Glomerular visceral epithelial cell (primary cell): Measurements from ENCODE around the gene FHDC1.

Experiments used
- DNase-seq: peaks from one replicate; pipeline ENCODE4 v3.0.0-alpha.2; 2016; ENCODE audit errors: extremely low spot score

Gene FHDC1

DNA sequence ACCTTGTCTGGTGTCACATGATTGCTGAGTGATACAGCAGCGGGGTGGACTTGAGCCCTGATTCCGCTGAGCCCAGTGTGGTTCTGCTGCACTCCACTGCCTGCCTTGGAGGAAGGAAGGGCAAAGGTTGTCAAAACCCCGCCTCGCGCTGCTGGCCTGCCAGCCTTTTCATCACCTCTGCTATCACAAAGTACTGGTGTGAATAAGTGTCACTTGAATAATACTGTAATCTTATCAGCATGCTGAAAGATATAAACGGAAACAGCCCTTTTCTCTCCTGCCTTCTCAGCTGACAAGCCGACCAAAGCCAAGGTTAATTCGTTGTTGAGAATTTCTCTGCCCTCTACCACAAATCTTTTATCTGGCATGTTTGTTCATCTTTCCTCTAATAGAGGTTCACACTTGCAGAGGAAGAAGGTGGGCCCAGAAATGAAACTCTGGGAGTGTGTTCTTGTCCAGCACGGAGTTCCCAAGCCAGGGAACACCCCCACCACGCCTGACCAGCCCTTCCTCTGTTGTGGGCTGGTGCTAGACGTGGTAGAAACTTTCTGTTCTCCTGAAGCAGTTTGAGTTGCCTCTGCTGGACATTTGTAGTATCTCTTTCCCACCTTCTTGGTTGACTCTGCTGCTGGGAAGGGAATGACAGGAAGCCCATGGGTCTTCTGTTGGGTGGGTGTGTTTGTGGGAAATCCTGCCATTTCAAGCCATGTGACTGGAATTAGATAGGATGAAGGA lies 21.5 kb downstream of the FHDC1 start:
- peak; percentile 34 for DNase-seq

- no peak for DNase-seq
Measured at GRCh38 chr4:152959080-152959479, 23.0 kb downstream of the FHDC1 start.

DNA sequence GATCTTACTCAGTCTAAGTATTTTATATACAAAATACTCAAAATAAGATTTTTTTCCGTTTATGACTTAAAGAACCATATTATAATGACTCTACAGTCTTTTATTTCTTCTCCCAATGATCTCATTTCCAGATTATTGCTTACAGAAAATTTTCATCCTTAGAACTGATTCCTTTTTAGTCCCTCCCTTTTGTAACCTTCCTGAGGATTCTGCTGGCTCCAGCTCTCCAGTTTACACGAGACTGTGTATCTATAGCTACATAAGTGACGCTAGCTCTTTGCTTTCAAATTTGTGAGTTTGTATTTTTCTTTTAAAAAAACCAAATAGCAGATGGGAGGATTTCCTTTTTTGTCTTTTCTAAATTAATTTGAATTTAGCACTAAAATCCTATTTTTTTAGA lies 24.0 kb downstream of the FHDC1 start:
- DNase-seq: no peak

DNA sequence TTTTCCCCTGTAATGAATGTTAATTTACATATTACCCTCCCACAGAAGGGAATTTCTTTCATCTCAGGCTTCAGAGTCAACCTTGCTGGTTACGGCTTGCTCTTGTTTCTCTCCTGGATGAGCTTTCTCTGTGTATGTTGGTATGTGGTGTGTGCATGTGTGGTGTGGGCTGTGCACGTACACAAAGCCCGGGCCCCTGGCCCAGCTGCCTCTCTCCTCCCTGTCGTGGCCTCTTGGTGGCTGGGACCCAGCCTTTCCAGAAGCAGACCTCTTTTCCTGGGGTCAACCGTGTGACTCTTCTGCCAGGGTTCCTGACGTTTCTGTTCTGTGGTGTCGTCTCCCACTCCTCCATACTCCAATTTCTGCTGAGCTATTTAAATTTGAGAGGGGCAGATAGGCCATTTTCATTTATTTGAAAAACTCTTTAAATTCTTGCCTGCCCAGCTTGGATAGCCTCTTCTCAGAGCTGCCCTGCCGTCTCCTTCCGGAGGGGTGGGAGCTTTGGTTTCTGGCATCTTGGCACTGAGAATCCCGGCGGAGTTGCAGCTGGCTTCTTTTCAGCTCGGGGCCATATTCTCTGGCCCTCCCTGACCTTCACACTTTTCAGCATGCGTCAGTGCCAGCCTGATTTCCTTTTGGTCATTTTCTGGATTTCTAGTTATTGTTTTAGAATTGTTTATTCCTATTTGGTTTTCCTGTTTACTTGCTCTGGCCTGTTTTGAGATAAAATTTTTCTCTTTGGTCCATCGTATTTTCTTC lies 25.1 kb downstream of the FHDC1 start:
- no peak for DNase-seq

- no peak for DNase-seq
Measured at GRCh38 chr4:152961773-152962115, 25.6 kb downstream of the FHDC1 start.

- no peak for DNase-seq
Measured at GRCh38 chr4:152962150-152962549, 26.0 kb downstream of the FHDC1 start.

DNA sequence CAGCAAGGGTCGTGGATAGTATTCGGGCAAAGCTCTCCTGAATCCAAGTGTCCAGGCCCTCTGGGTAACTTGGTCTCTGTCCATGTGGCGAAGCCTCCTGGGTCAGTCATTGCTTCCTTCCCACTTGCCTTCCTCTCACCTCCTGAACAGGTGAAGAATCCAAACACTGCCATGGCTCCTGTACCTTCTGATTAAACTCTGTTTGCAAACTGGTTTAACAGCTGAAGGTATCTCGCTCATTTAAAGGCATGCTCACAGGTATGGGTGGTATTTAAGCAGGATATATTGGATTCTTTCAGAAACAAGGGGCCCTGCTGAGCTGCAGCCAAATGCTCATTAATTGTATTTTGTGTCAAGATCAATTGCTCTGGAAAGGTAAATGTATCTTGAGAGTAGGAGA lies 28.2 kb downstream of the FHDC1 start:
- no peak for DNase-seq

DNA sequence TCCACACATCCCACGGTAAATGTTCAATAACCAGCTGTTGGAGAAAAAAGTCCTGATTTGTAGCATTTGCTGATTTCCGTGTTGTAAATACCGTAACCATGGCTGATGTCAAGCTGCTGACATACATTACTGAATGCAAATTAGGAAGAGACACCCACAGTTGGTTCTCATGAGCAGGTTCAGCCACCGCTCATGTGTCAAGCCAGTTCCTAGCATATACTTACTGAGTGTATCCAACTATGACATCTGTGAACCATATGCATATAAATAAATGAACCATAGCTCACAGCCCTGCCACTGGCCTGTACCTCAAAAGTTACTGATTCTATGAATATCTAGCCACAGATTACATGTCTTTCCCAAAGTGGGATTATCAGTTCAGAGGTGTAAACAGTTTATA lies 29.5 kb downstream of the FHDC1 start:
- no peak for DNase-seq

DNA sequence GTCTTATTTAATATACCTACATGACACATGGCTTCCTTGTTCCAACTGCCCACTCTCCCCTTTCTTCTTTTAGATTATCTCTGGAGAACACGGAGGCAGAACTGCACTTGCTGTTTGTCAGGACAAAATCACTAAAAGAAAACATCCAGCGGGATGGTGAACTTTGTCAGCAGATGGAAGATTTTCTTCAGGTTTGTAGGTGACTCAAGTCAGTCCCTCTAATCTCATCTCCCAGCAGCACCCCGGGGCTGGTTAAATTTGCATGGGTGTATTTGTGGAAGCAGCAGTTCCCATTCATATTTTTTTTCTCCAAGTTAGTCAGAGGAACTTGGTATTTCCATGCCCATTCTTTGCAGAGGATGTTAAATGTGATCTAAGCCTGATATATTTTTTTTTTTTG lies 31.8 kb downstream of the FHDC1 start:
- no peak for DNase-seq

DNA sequence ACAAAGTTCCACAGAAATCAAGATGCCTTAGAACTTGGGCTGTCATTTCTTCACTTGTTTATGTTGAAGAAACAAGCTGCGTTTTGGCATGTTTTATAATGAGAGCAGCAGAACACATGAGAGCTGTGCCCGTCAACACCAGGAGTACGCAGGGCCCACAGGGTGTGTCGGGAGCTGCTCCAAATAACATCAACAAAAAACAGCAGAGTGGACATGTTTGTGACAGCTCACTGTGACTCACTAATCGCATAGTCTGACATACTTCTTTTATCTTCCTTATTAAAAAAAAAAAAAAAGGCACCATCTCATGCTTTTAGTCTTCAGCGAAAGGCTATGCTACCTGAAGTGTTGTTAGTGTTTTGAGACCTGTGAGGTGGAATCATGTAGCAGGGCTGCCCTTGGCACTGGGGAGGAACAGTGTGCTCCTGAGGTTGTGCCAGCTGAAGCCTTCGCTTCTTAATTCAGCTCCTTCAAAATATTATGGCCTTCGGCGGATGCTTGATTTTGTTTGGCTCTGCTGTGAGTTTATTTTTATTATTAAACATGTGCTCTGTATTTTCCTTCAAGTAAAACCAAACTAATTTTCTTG lies 32.8 kb downstream of the FHDC1 start:
- no peak for DNase-seq

DNA sequence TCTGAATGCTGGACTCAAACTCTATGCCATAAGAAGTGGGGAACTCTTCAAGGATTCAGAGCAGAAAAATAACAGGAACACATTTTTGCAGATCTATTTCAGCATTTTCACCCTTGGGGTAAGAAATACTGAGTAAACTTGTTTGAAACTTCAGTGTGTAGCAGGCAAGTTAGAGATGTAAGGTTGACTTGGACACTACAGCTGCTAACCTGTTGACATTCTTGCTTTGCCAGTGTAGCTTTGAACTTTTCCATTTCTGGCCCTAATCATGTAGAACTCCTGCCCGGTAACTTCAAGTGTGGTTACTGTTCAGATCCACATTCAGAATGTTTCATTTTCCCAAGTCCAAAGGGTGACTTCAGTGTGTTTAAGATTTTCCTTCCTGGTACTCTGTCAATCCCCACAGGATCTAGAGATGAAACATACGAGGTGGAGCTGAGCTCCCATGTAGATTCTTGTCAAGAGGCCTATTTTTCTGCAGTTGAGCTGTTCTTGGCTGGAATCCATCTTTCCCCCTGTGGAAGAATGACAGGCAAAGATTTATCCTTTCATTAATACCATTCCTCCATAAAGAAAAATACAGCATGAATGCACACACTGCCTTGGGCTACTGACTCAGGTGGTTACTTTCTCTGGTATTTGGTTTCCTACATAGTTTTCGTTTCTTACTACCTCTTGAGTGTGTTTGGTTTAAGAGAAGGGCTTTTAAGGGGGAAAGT lies 34.1 kb downstream of the FHDC1 start:
- DNase-seq: peak; percentile 89

GRCh38 chr4:152971053-152971452 lies 34.9 kb downstream of the FHDC1 start:
- peak; percentile 27 for DNase-seq

GRCh38 chr4:152972821-152973628 lies 36.9 kb downstream of the FHDC1 start:
- peak; percentile 98 for DNase-seq

- no peak for DNase-seq
Measured at GRCh38 chr4:152973629-152974467, 37.7 kb downstream of the FHDC1 start.

GRCh38 chr4:152974468-152975379 lies 38.6 kb downstream of the FHDC1 start:
- DNase-seq: no peak

DNA sequence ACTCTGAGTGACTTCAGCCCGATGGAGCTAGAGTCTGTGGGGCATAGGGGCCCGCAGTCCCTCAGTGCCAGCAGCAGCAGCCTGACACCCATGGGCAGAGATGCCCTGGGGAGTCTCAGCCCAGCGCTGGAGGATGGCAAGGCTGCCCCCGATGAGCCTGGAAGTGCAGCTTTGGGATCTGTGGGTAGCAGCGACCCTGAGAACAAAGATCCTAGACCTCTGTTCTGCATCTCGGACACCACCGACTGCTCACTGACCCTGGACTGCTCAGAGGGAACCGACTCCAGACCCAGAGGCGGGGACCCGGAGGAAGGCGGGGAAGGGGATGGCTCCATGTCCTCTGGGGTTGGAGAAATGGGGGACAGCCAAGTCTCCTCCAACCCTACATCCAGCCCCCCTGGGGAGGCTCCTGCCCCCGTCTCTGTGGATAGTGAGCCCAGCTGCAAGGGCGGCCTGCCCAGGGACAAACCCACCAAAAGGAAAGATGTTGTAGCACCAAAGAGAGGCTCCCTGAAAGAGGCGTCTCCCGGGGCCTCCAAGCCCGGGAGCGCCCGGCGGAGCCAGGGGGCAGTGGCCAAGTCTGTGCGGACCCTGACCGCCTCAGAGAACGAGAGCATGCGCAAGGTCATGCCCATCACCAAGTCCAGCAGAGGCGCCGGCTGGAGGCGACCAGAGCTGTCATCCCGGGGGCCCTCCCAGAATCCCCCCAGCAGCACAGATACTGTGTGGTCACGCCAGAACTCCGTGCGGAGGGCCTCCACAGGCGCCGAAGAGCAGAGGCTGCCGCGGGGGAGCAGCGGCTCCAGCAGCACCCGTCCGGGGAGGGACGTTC lies 39.5 kb downstream of the FHDC1 start:
- no peak for DNase-seq

DNA sequence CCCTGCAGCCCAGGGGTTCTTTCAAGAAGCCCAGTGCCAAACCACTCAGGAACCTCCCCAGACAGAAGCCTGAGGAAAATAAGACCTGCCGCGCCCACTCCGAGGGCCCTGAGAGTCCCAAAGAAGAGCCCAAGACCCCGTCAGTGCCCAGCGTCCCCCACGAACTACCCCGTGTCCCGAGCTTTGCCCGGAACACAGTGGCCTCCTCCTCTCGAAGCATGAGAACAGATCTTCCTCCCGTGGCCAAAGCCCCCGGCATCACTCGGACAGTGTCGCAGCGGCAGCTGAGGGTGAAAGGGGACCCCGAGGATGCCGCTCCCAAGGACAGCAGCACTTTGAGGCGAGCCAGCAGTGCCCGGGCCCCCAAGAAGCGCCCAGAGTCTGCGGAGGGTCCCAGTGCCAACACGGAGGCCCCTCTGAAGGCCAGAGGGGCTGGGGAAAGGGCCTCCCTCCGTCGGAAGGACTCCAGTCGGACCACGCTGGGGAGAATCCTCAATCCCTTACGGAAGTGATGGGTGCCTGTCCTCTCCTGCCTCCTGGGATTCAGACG lies 40.2 kb downstream of the FHDC1 start:
- DNase-seq: no peak

DNA sequence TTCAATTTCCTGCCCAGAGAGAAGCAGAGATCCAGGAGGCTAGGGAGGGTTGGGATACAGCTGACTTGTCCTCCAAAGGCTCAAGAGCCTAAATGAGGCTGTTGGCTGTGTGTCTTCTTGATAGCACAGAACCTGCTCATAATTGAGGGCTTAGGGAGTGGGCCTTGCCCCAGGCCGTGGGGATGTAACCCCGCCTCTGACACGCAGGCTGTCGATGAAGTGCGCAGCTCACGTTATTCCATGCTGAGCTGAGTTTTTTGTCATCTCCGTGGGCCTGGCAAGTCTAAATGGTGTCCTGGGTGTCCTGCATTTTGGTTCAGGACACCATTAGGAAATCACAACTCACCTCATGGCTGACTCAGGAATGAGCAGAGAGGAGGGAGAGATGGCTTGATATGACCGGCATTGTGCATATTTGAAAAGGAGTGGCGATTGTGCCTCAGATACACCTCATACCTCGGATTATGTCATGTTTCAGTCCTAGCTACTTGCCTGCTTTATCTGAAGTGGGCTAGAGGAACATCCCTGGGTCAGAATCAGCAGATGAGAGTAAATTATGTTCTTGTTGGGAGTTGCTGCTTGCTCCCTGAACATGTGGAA lies 43.7 kb downstream of the FHDC1 start:
- no peak for DNase-seq
